Keratinocyte (primary cell): Measurements from ENCODE around the gene ITSN1. TPM values are rescaled to one million over a fixed set of nuclear protein-coding genes. Genes with fewer than 3 reads are reported as not detected.

ENCODE experiments used
- DNase-seq: peaks from one replicate; pipeline ENCODE4 v3.0.0-alpha.2; 2011; ENCODE audit warnings: low read depth, missing footprints, low spot score
- FAIRE-seq: peaks from 2 replicates; lab custom pipeline; 2011; peaks lifted over from hg19 to GRCh38; lab: Jason Lieb, UNC
- H2AFZ ChIP-seq: 2 replicates; pipeline ENCODE4 v1.6.0; 2012; ENCODE audit warnings: low read length, control low read depth, inconsistent platforms; ENCODE audit not compliant: control insufficient read depth
- H3K27ac ChIP-seq: 2 replicates; pipeline ENCODE4 v1.5.1; 2011; ENCODE audit warnings: low read length; ENCODE audit not compliant: control insufficient read depth, insufficient read depth
- H3K27me3 ChIP-seq: 3 replicates; pipeline ENCODE4 v1.6.0; 2011; ENCODE audit warnings: low read length; ENCODE audit not compliant: control insufficient read depth, insufficient read depth; ENCODE audit errors: extremely low read depth
- H3K36me3 ChIP-seq, 2 experiments: 2 replicates in 1 of 2; 3 replicates in 1 of 2; pipeline ENCODE4 v1.5.1; 2011; ENCODE audit warnings: low read length in 2 of 2, mild to moderate bottlenecking in 1 of 2; ENCODE audit not compliant: control insufficient read depth in 2 of 2, insufficient read depth in 2 of 2; ENCODE audit errors: extremely low read depth in 1 of 2
- H3K4me1 ChIP-seq: 3 replicates; pipeline ENCODE4 v1.5.1; 2011; ENCODE audit warnings: low read length; ENCODE audit not compliant: control insufficient read depth, insufficient read depth; ENCODE audit errors: extremely low read depth
- H3K4me2 ChIP-seq: 3 replicates; pipeline ENCODE4 v1.6.0; 2011; ENCODE audit warnings: low read depth, low read length; ENCODE audit not compliant: control insufficient read depth, insufficient read depth; ENCODE audit errors: extremely low read depth
- H3K4me3 ChIP-seq, 3 experiments: fragments of 200-600 bp in 1 of 3; sonication (generic) in 1 of 3; 2 replicates in 2 of 3; 3 replicates in 1 of 3; pipeline ENCODE4 v1.5.1; 2011 to 2016; ENCODE audit warnings: low read length in 3 of 3, mild to moderate bottlenecking in 3 of 3, control low read depth in 2 of 3, inconsistent platforms in 1 of 3, low read depth in 1 of 3, mixed read lengths in 1 of 3, mixed run types in 1 of 3, moderate library complexity in 1 of 3; ENCODE audit not compliant: control insufficient read depth in 2 of 3, insufficient read depth in 2 of 3; ENCODE audit errors: extremely low read depth in 1 of 3
- H3K79me2 ChIP-seq: 2 replicates; pipeline ENCODE4 v1.6.0; 2012; ENCODE audit warnings: low read length; ENCODE audit not compliant: control insufficient read depth, insufficient read depth
- H3K9ac ChIP-seq: 3 replicates; pipeline ENCODE4 v1.6.0; 2011; ENCODE audit warnings: low read length; ENCODE audit not compliant: control insufficient read depth, insufficient read depth; ENCODE audit errors: extremely low read depth
- H3K9me1 ChIP-seq: 3 replicates; pipeline ENCODE4 v1.6.0; 2011; ENCODE audit warnings: low read length; ENCODE audit not compliant: control insufficient read depth, insufficient read depth; ENCODE audit errors: extremely low read depth
- H3K9me3 ChIP-seq: 2 replicates; pipeline ENCODE4 v1.5.1; 2012; ENCODE audit warnings: low read depth, low read length; ENCODE audit not compliant: control insufficient read depth
- H4K20me1 ChIP-seq: 3 replicates; pipeline ENCODE4 v1.6.0; 2011; ENCODE audit warnings: low read length; ENCODE audit not compliant: control insufficient read depth, insufficient read depth; ENCODE audit errors: extremely low read depth
- EZH2 ChIP-seq: IDR thresholded peaks from one replicate; pipeline ENCODE4 v1.6.1; 2012; ENCODE audit warnings: inconsistent platforms, mild to moderate bottlenecking, low read length, moderate library complexity
- dilution Hi-C: fragments of 300-500 bp; cut with MboI; formaldehyde crosslinking; loops from one replicate; pipeline ENCODE4 v1.7.0; 2020; ENCODE audit warnings: low sequenced_read_pairs; ENCODE audit not compliant: extremely low pct_ligation_motif_present
- polyA plus RNA-seq, 5 experiments: library from polyadenylated mRNA; depleted of rRNA in 3 of 5; stranded (reverse) in 3 of 5; stranded (forward) in 1 of 5; unstranded in 1 of 5; fragments of >200 nt; gene quantifications; 1 replicate in 1 of 5; 2 replicates in 3 of 5; 3 replicates in 1 of 5; pipeline versions ENCODE4 v1.2.1 to v1.2.3, GENCODE V29; 2011 to 2012; ENCODE audit warnings: missing spikeins in 2 of 5, low read depth in 1 of 5, low replicate concordance in 1 of 5
- TF ChIP-seq, protein P1 (sequence below), 3 experiments: IDR thresholded peaks in 1 of 3; conservative IDR thresholded peaks in 1 of 3; optimal IDR thresholded peaks in 1 of 3; 2 replicates in 2 of 3; 3 replicates in 1 of 3; pipeline versions ENCODE3 to v1.5.1; 2011; ENCODE audit warnings: low read length in 3 of 3, mild to moderate bottlenecking in 3 of 3, moderate library complexity in 2 of 3, control low read depth in 1 of 3, inconsistent platforms in 1 of 3; ENCODE audit not compliant: insufficient read depth in 2 of 3; ENCODE audit errors: extremely low read depth in 1 of 3

Gene ITSN1
- polyA plus RNA-seq, 1 donor (not counting 4 experiments of a cell fraction or from before 2014, with no cell fraction given) = 34.3 TPM

DNA sequence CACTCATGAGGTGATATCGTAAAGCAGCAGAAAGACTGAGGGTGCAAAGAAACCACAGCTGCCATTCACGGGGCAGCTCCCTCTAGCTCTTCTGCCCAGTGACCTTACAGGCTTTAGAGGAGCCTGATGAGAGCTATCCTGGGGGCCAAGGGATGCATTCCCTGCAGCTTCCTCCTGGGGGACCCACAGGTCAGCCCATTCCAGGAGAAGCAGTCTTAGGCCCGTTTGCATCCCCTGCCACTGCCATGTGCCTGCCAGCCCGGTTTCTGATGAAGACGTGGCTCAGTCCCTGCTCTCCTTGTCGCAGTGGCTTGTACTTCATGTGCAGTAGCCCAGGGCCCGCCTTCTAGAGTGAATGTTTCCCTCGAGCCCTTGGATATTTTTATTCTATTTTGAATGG is 250.6 kb downstream of the ITSN1 start:
- H4K20me1 ChIP-seq = no peaks in the 10 kb centered on the region
- no peaks in the 10 kb centered on the region for H3K9me1 ChIP-seq
- TF ChIP-seq, protein P1, sequence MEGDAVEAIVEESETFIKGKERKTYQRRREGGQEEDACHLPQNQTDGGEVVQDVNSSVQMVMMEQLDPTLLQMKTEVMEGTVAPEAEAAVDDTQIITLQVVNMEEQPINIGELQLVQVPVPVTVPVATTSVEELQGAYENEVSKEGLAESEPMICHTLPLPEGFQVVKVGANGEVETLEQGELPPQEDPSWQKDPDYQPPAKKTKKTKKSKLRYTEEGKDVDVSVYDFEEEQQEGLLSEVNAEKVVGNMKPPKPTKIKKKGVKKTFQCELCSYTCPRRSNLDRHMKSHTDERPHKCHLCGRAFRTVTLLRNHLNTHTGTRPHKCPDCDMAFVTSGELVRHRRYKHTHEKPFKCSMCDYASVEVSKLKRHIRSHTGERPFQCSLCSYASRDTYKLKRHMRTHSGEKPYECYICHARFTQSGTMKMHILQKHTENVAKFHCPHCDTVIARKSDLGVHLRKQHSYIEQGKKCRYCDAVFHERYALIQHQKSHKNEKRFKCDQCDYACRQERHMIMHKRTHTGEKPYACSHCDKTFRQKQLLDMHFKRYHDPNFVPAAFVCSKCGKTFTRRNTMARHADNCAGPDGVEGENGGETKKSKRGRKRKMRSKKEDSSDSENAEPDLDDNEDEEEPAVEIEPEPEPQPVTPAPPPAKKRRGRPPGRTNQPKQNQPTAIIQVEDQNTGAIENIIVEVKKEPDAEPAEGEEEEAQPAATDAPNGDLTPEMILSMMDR (optimal IDR thresholded peaks at IDR 0.05 in 1 of 3, IDR thresholded peaks at IDR 0.05 in 1 of 3, conservative IDR thresholded peaks at IDR 0.05 in 1 of 3; ENCODE audit: extremely low read depth in 1 of 3, insufficient read depth in 2 of 3, low read length in 3 of 3) = no peak
- TF ChIP-seq EZH2 = no peak
- H3K27me3 ChIP-seq = no peaks in the 10 kb centered on the region
- FAIRE-seq = no peak
- no peaks in the 10 kb centered on the region for H3K9me3 ChIP-seq
- H3K4me1 ChIP-seq = peaks cover 3% of the 10 kb centered on the region
- no peaks in the 10 kb centered on the region for H3K79me2 ChIP-seq
- no peak overlapping the region for H3K9ac ChIP-seq
- H2AFZ ChIP-seq = no peak overlapping the region
- no peak overlapping the region for H3K27ac ChIP-seq
- DNase-seq = no peak
- no peaks in the 10 kb centered on the region for H3K36me3 ChIP-seq
- H3K4me2 ChIP-seq = no peak overlapping the region
- H3K4me3 ChIP-seq = no peak overlapping the region
- dilution Hi-C loops = no loop called here

DNA sequence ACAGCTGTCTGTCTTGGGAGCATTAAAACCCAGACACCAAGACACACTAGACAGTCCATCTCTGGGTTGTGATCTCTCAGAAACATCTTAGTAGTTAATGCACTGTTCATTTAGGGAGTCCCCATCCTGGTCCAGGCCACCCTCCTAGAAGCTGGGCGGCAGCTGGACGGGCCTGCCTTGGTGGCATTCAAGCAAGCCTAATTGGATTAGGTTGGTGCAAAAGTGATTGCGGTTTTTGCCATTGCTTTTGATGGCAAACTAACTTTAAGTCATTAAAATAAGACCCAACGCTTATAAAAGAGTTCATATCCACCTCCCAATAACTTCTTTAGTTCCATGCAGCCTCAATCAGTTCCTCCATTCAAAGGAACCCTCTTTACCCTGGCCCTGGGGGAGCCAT is 251.6 kb downstream of the ITSN1 start:
- TF ChIP-seq, protein P1 (optimal IDR thresholded peaks at IDR 0.05 in 1 of 3, IDR thresholded peaks at IDR 0.05 in 1 of 3, conservative IDR thresholded peaks at IDR 0.05 in 1 of 3; ENCODE audit: extremely low read depth in 1 of 3, insufficient read depth in 2 of 3, low read length in 3 of 3) = no peak
- TF ChIP-seq EZH2 = no peak
- DNase-seq = no peak
- Histone ChIP-seq H3K9me3 (no peaks in the 10 kb centered on the region), H3K9ac (no peak overlapping the region), H3K79me2 (no peaks in the 10 kb centered on the region), H3K4me1 (peaks cover 3% of the 10 kb centered on the region), H3K36me3 (no peaks in the 10 kb centered on the region), H2AFZ (no peak overlapping the region), H4K20me1 (no peaks in the 10 kb centered on the region), H3K27me3 (no peaks in the 10 kb centered on the region), H3K4me3 (no peak overlapping the region), H3K9me1 (no peaks in the 10 kb centered on the region), H3K27ac (no peak overlapping the region), H3K4me2 (no peak overlapping the region)
- FAIRE-seq = no peak
- dilution Hi-C loops = no loop called here
